Epithelial cell of proximal tubule (primary cell): ENCODE results near the gene CHD9. TPM values are rescaled to one million over a fixed set of nuclear protein-coding genes. Genes with fewer than 3 reads are reported as not detected.

Experiments
- DNase-seq: peaks from one replicate; pipeline ENCODE4 v3.0.0-alpha.2; 2011; ENCODE audit warnings: low read depth
- H3K4me3 ChIP-seq: 2 replicates; pipeline ENCODE4 v1.5.1; 2011; ENCODE audit warnings: low read depth, mild to moderate bottlenecking, low read length
- total RNA-seq: library from RNA; depleted of rRNA; stranded (reverse); fragments of >200 nt; gene quantifications from 2 replicates; pipeline ENCODE4 v1.2.3, GENCODE V29; 2015
- TF ChIP-seq, protein P1 (sequence below): conservative IDR thresholded peaks from 2 replicates; pipeline ENCODE4 v1.5.1; 2012; ENCODE audit warnings: low read depth, mild to moderate bottlenecking, low read length

CHD9 gene
- total RNA-seq, 1 donor from 2014 or later: 14.6 TPM

DNA sequence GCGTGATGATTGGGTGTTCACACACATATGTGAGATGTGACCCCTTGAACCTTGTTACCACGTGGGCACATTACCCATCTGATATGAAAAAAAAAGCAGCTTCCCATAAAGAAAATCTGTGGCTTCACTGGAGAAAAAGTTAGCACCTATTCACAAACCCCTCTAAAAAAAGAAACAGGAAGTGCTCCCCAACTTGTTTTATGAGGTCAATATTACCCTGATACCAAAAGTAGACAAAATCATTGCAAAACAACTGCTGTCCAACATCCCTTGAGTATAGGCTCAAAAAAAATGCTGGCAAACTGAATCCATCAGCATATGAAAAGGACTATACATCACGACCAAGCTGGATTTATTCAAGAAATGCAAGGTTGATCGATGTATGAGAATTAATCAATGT lies 279.8 kb downstream of the CHD9 start:
- TF ChIP-seq, protein P1, sequence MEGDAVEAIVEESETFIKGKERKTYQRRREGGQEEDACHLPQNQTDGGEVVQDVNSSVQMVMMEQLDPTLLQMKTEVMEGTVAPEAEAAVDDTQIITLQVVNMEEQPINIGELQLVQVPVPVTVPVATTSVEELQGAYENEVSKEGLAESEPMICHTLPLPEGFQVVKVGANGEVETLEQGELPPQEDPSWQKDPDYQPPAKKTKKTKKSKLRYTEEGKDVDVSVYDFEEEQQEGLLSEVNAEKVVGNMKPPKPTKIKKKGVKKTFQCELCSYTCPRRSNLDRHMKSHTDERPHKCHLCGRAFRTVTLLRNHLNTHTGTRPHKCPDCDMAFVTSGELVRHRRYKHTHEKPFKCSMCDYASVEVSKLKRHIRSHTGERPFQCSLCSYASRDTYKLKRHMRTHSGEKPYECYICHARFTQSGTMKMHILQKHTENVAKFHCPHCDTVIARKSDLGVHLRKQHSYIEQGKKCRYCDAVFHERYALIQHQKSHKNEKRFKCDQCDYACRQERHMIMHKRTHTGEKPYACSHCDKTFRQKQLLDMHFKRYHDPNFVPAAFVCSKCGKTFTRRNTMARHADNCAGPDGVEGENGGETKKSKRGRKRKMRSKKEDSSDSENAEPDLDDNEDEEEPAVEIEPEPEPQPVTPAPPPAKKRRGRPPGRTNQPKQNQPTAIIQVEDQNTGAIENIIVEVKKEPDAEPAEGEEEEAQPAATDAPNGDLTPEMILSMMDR: no peak

DNA sequence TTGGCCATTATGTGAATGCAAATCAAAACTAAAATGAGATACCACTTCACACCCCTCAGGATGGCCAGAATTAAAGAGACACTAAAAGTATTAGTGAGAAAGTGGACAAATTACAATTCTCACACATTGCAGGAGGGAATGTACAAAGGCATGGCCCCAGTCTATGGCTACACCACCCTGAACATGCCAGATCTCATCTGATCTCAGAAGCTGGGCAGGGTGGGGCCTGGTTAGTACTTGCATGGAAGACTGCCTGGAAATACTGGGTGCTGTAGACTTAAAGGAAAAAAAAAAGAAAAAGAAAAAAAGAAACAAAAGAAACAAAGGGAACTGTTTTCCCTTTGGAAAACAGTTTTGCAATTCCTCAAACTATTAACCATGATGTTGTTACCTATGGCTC lies 282.5 kb downstream of the CHD9 start:
- TF ChIP-seq, protein P1: no peak

More for the DNA sequence above, 279.8 kb downstream of the CHD9 start:
- H3K4me3 ChIP-seq: no peak overlapping the region
- DNase-seq: no peak

DNA sequence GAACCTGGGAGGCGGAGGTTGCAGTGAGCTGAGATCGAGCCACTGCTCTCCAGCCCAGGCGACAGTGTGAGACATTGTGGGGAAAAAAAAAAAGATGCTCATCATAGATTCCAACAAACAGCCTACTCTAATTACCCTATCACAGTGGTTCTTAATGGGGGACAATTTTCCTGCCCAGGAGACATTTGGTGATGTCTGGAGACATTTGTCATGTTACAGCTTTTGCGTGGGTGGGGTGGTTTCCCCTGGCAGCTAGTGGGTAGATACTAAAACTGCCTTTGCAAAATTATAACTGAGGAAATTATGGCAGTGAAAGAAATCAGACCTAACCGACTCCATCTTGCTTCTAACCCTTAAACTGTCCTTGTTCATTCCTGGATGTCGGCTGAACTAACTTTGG lies 287.0 kb downstream of the CHD9 start:
- no peak for DNase-seq
- H3K4me3 ChIP-seq: no peak overlapping the region
- TF ChIP-seq, protein P1: no peak

More for the DNA sequence above, 282.5 kb downstream of the CHD9 start:
- H3K4me3 ChIP-seq: no peak overlapping the region
- no peak for DNase-seq

DNA sequence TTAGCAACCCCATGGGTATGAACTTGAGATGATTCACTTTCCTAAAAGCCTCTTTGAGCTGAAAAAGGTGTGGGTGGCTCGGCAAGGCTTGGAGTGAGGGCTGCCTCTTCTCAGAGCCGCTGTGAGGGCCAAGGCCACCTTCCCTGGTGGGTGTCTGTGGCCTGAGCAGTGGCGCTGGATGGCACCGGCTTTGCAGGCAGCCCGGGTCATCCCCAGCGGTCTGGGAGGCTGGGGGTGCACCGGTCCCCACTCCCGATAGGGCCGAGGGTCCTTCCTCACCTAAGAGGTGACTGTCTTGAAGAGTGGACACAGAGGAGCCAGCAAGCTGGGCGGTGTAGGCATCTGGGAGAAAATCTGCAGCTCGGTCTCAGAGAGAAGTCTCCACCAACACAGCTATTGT lies 300.3 kb downstream of the CHD9 start:
- no peak for DNase-seq
- TF ChIP-seq, protein P1: no peak

DNA sequence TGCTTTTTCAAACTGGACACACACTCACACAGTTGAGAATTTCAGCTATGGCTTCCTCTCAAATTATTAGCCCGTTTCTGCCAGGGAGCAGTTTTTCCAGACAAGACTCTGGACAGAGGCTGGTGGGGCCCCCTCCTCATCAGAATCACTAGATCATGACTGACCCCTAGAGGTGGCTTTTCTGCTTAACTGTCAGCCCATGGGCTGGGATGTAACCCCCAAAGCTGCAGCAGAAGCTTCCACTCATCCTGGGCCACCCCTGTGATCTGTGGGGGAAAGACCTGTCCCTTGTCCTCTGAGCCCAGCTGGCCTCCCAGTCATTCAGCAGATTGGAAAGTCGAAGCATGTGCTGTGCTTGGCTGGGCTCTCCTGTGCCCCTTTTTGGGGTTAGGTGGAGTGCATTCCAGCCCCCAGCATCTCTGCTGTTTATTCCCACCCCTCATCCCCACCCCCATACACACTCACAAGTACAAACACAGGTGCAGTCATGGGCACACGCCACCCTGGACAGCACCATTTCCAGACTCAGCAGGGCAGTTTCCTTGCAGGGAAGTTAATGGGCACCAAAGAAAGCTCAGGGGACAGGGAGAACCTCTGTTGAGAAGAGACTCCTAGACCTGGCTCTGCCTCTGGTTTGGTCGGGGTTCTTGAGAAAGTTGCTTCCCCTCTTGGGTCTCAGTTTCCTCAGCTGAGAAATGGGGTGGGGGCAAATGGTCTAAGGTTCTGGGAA lies 301.9 kb downstream of the CHD9 start:
- H3K4me3 ChIP-seq: no peak overlapping the region
- no peak for DNase-seq
- TF ChIP-seq, protein P1: no peak

More for the DNA sequence above, 300.3 kb downstream of the CHD9 start:
- H3K4me3 ChIP-seq: no peak overlapping the region

DNA sequence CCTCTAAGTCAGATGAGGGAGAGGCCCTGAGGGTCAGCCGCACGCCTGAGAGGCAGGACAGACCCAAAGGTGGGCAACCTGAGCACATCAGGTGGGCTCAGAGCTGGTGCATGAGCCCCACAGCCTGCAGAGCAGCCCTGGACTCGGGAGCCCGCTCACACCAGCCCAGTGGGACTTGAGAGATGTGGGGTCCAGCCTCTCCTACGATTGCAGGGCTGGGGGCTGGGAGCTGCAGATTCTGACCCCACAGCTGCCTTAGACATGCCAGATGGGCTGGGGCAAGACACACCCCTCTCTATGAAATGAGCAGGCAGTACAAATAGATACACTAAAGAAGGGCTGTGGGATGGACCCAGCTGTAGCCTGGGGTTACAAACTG lies 302.4 kb downstream of the CHD9 start:
- no peak for DNase-seq
- TF ChIP-seq, protein P1: no peak
- H3K4me3 ChIP-seq: no peak overlapping the region

DNA sequence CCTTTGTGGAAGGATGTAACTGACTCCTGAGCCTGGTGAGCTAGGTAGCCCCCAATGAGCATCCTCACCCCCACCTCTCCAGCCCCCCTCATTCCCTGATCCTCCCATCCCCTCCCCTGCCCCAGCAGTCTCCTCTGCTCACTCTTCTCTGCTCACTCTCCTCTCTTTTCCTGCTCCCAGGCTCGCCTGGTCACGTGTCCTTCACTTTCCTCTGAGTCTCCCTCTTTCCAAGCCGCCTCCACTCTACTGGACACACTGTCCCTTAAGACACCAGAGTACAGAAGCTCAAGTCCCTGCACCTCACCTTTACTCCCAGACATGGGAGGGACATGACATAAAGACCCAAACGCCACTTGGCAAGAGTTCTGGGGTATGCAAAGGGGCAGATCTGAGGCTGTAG lies 303.2 kb downstream of the CHD9 start:
- TF ChIP-seq, protein P1: no peak
- no peak overlapping the region for H3K4me3 ChIP-seq
- no peak for DNase-seq
